ENCODE measurements around the gene SRRM3.
"Not testable (repeated sequence)": the region's sequence is repeated elsewhere in the genome, so short reads cannot be mapped to it uniquely, and the experiment has no call there.

Gene SRRM3, protein sequence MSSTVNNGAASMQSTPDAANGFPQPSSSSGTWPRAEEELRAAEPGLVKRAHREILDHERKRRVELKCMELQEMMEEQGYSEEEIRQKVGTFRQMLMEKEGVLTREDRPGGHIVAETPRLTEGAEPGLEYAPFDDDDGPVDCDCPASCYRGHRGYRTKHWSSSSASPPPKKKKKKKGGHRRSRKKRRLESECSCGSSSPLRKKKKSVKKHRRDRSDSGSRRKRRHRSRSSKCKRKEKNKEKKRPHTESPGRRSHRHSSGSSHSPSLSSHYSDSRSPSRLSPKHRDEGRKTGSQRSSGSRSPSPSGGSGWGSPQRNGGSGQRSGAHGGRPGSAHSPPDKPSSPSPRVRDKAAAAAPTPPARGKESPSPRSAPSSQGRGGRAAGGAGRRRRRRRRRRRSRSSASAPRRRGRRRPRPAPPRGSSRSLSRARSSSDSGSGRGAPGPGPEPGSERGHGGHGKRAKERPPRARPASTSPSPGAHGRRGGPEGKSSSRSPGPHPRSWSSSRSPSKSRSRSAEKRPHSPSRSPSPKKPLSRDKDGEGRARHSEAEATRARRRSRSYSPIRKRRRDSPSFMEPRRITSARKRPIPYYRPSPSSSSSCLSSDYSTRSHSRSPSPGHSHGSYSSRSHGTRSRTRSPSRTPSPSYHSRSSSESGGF

DNA sequence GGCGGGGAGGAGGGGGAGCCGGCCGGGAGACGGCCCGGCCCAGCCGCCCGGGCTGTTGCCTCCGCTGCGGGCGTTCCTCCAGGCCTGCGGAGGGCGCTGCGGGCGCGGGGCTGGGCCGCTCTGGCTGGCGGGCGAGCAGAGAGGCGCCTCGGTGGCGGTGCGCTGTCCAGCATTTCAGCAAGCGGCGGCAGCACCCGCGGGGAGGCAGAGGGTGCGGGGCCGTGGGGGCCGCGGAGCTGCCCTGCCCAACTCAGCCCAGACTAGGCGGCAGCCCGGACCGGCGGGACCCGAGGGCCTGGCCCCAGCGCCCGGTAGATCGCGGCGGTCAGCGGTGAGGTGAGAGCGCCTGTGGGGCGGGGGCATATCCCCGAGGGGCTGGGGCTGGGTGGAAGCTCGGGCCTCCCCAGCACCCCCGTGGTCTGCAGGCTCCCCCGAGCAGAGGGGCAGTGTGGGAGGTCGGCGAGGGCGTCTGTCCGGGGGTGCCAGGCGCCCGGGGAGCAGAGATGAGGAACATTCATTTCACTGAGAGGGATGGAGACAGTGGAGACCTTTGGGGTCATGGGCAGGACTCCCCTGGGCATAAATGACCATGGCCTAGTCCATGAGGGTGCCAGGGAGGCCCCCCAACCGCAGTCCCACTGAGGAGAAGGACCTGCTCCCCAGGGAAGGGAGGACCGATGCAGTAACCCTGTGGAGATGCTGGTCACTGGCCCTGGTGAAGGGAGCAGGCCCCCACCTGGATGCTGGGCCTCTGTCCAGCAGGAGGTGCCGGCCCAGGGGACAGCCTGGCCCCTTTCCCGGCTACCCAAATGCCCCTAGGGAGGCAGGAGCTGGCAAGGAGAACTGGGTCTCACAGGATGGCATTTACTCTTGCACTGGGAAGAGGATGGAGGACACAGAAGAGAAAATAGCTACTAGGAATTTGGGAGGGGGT lies at the start of gene SRRM3:
SRRM3 (plus strand) TSS at position 165 of the 934 bp plus-strand sequence. CDS start 33,171 bp downstream, outside the sequence.
- peak; percentile 62 to 85 (median 74) for DNase-seq

DNA sequence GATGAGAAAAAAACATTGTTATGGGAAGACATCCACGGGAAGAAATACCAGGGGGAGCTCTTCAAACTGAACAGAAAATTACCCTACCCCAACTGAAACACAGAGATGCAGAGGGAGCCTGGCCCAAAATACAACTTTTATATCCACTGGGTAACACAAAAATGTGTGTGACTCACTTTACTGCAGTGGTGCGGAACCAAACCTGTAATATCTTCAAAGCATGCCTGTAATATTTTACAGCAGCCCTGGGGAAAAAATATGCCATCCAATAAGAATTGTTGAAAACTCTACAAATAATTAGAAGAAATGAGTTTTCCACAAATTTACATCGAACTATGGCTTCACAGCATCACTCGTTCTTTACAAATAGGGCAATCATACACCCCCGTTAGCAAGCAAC lies 49.8 kb upstream of the SRRM3 start:
- DNase-seq: no peak

DNA sequence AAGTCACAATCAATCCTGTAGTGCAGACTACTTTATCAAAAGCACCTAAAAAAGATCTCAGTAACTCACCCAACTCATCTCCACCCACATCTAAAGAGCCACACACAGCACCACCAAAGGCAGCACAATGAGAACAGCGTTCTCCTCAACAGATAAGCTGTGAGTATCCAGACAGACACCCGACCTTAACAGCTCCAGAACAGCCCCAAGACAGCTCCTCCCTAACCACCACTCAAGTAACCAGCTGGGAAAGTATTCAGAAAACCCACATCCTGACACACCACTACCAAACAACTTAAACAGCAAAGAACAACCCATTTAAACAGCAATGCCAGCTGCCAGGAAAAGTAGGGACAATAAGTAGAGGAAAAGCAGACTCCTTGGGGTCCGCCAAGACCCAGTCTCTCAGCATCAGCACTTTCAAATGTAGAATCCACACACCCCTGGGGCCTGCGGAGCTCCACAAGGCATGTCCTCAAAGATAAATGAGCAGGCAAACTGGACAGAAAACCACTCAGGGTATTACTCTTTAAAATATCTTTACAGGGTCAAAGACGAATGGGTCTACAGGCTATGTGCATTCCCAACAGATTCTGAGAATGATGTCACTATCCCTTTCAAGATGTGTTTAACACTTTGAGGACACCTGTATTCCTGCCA lies 48.0 kb upstream of the SRRM3 start:
- peak; percentile 31 to 79 (median 64) for DNase-seq

DNA sequence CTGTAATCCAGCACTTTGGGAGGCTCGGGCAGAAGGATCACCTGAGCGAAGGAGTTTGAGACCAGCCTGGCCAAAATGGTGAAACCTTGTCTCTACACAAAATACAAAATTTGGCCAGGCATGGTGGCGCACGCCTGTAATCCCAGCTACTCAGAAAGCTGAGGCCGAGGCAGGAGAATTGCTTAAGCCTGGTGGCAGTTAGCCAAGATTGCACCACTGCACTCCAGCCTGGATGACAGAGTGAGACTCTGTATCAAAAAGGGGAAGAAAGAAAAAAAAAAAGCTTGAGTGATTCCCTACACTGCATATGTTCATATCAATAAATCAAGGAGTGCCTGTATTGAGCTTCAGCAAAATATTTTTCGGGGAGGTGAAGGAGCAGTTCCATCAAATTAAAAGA lies 45.8 kb upstream of the SRRM3 start:
- DNase-seq: no peak

DNA sequence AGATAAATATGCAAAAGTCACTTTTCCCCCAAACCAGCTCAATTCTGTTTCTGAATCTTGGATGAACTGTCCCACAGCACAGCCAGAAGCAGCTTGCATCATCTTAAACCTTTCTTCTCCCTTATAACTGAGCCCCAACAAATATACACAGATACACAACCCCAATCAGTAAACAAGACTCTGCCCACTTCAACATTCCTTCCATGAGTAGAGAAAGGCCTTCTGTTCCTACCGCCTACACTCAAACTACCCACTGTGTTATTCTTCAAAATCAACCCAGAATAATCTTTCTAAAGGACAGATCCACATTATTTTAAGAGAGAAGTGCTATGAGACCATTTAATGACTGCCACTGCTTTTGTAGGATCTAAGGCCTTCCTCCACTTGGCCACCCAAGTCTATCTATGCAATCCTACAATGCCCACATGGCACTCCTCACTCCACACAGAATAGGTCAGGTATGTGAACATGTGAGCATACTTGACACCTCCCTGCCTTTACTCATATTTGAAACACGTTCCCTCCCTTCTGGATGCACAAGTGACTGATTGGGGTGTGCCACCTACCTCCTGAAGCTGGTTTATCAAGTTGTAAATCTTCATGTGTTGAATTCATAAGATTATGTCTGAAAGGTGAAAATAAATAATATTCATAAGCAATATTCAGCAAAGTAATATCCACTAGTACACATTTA lies 44.6 kb upstream of the SRRM3 start:
- not testable (repeated sequence) for DNase-seq

DNA sequence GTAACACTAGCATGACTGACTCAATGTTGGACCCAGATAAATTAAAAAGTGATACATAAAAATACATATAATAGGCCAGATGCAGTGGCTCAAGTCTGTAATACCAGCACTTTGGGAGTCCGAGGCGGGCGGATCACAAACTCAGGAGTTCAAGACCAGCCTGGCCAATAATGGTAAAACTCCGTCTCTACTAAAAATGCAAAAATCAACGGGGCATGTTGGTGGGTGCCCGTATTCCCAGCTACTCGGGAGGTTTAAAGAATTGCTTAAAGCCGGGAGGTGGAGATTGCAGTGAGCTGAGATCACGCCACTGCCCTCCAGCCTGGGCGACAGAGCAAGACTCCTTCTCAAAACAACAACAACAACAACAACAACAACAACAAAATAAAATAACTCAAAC lies 43.3 kb upstream of the SRRM3 start:
- DNase-seq: not testable (repeated sequence)

DNA sequence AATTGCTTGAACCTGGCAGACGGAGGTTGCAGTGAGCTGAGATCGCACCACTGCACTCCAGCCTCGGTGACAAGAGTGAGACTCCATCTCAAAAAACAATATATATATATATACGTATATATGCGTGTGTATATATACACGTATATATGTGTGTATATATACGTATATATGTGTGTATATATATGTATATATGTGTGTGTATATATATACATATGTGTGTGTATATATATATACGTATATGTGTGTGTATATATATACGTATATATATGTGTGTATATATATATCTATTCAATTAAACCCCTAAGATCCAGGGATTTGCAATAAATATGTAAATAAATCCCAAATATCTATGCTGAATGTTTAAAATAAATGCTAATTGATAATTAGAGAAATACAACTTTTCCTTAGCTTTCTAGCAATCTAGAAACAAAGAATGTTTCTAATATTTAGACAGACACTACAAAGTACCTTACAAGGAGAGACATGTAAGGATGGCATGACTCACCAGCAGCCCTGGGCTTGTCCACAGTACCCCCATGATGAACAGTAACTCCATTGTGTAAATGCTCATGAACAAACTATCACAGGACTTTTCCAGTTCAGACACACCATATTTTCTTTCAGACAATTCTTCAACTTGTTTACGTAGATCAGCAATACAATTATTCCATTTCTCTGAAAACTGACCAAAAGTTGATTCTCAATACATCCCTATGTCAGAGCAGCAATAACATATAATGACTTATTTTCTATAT lies 39.1 kb upstream of the SRRM3 start:
- DNase-seq: not testable (repeated sequence)

DNA sequence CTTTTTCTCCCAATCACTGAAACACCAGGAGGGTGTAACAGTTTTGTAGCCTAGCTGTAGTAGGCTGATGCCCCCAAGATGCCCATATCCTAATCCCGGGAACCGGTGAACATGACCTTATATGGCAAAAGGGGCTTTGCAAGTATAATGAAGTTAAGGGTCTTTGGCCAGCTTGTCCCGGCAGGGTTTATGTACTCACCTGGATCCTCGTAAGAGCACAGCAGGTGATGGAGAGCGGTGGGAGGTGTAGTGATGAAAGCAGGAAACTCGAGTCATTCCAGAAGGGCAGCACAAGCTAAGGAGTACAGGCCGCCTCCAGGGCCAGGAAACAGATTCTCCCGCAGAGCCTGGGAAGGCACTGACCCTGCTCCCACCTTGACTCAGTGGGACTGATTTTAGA lies 37.9 kb upstream of the SRRM3 start:
- not testable (repeated sequence) for DNase-seq

DNA sequence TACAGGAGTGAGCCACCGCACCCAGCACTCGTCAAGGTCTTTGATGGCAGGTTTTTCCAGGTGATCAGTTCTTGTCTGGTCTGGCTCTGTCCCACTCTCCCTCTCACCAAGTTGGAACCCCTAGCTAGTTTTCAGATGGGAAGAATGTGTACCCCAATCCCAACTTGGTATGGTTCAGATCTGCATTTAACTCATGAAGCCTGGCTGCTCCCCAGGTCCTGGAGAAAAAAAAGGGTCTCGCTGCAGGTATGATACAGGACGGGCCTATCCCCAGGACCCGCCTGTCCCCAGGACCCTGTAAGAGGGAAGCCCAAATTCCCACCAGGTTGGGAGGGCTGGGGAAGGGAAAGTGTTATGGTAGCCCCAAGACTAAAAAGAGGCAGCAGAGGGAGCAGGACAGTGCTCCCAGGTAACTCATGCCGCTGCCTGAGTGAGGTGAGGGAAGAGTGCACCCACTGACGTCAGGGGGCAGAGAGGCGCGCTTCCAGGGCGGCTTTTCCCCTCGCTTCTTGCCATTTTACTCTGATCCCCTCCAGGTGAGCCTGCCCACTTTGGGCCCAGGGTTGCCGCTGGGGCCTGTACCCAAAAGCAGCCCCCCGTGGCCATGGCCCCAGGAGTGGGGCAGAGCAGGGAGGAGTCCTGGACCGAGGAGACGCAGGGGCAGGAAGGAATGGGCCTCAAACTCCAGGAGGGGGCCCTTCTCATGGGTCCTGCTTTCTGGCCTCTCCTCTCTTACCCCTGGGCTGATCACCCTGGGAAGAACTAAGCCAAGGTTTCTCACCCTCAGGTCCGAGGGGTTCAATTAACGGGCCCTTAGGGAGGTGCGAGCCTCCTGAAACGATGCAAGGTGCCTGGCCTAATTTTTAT lies 36.4 kb upstream of the SRRM3 start:
- no peak for DNase-seq

DNA sequence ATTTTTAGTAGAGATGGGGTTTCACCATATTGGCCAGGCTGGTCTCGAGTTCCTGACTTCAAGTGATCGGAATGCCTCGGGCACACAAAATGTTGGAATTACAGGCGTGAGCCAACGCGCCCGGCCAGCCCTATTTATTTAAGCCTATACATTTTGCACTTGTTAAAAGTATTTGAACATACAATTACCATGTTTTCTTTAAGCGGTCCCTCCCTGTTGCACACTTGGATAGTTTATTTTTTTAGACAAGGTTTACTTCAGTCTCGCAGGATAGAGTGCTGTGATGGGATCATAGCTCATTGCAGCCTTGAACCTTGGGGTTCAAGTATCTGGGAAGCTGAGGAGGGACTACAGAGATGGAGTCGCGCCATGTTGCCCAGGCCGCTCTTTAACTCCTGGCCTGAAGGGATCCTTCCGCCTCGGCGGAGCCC lies 35.7 kb upstream of the SRRM3 start:
- DNase-seq: no peak

DNA sequence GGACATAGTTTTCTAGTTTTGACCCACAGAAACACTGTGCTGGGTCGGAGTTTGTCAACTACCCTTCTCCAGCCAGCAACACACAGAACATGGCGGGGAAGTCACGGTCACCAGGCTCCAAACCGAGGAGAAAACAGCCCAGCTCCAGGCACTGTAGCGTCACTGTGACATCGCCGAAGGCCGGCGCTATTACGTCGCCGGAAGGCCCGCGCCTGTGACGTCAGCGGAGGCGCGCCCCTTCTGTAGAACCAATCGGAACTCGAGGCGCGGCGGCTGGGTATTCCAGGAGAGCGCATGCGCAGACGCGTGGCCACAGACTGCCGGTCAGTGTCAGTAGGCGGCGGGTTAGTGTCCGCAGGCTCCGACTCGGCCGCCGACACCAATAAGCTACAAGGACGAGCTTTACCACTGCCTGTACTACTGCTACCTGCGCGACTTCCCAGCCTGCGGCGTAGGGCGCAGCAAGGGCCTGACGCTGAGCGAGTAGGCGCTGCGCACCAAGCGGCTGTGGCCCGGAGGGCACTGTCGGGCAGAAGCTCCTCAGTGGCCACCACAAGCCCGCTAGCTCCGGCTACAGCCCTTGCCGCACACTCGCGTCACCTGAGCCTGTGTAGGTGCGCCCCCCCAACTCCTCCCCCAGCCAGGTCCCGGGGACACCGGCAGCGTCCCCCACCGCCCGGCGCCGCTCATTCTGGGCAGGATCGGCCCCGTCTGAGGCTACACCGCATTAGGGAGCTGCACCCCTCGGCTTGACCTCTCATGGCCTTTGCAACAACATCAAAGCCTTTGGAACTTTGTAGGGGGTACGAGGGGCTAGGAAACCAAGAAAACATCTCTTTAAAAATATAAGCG lies 35.1 kb upstream of the SRRM3 start:
- DNase-seq: peak; percentile 84 to 95 (median 88)

DNA sequence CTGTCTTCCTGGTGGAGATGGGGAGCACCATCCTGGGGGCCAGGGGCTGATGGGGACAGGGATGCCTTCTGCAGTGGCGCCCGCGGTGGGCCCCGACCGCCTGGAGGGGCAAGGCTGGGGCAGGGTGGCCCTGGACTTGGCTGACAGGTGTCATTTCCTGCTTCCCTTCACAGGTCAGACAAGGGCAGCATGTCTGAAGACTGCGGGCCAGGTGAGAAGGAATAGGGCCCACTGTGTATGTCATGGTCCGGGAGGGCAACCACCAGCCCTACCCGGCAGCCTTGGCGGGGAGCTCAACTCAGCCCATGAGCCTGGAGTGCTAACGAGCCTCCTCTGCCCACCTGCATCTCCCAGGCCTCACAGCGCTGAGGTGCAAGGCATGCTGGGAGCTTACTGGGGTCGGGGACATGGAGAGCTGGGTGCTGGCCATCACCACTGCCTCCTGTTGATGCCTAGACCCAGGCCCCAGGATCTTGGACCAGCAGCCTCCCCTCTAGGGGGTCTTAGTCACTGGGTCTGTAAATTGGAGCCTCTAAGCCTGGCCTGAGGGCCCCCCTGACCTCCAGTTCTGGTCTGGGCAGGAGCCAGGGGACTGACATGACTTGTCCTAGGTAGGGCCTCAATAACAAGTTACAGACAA lies 28.0 kb upstream of the SRRM3 start:
- DNase-seq: no peak

DNA sequence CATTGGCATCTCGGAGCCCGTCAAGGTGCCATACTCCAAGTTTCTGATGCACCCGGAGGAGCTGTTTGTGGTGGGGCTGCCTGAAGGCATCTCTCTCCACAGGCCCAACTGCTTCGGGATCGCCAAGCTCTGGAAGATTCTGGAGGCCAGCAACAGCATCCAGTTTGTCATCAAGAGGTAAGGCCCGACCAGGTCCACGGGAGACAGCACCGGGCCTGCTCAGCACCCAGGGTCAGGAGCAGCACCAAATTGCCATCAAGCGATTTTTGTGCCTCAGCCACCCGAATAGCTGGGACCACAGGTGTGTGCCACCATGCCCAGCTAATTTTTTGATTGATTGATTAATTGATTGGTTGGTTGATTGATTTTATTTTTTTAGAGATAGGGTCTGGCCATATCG lies 24.7 kb upstream of the SRRM3 start:
- DNase-seq: not testable (repeated sequence)

DNA sequence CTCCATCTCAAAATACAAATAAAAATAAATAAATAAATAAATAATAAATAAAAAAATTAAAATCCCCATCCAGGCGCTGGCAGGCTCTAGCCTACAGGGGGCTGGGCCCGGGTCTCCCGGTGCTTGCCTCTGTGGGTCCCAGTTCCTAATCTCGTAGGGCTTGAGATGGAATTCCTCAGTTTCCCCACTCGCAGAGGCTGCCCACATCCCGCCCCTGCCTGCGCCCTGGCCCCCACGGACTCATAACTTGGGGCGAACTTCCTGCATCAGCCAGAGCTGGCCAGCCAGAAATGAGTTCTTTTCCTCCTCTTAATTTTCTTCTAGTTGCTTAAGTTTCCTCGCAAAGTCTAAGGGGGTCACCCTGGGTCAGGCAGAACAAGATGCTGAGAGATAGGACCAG lies 22.0 kb upstream of the SRRM3 start:
- DNase-seq: no peak

DNA sequence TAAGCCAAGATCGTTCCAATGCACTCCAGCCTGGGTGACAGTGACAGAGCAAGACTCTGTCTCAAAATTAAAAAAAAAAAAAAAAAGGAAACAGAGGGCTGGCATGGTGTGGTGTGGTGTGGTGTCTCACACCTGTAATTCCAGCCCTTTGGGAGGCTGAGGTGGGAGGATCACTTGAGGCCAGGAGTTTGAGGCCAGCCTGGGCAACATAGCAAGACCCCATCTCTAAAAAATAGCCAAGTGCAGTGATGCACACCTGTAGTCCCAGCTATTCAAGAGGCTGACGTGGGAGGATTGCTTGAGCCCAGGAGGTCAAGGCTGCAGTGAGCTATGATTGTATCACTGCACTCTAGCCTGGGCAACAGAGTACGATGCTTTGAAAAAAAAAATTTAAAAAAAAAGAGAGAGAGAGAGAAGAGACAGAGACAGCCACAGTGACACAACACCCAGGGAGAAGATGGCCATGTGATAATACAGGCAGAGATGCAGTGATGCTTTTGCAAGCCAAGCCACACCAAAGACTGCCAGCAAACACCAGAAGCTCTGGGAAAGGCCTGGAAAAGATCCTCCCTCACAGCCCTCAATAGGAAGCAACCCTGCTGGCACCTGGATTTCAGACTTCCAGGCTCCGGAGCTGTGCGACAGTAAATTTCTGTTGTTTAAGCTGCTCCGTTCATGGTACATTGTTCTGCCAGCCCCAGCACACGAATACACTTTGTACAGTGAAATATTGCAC lies 19.3 kb upstream of the SRRM3 start:
- DNase-seq: no peak

DNA sequence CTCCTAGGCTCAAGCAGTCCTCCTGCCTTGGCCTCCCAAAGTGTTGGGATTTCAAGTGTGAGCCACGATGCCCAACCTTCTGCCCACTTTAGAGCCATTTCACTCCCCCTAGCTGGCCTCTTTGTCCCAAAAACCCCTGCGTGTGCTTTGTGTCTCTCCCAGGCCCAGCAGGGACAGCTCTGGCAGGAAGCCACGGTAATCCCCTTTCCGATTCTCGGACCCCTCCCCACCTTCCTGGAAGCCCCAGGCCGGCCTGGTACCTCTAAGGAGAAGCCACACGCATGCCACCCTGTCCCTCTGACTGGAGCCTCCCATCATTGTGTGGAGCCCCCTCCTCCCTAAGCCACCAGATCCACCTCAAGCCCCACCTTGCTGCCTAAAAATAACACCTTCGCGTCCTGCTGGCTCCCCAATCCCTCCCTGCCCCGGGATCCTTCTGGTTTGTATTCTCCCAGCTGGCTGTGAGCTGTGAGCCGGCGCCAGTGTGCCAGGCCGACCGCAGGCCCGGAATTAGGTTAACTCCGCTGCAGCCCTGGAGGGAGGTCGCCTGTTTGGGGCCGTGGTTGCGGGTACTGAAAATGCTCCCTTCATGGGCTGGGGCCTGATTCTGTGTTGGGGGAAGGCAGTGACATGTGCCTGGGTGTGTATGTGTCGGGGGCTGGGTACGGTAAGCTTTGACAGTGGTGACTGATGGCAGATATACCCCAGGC lies 16.4 kb upstream of the SRRM3 start:
- no peak for DNase-seq

DNA sequence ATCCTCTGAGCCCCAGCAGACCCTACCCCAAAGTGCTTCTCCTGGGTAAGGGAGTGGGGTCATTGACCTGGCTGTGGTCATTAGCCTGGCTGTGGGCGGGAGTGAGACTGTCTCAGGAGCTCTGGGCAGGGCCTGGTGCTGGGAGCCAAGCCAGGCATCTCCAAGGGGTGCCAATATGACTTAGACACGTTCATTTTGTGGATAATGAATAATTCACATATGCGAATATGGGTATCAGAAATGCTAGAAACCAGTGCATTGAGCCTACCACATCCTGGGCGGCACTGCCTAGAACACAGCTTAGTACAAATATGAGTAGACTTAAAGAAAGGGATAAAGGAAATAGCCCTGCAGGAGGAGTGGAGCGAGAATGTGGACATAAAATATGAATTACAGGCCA lies 14.4 kb upstream of the SRRM3 start:
- no peak for DNase-seq

Measured in stimulated activated naive CD4-positive, alpha-beta T cell (primary cell).